ENCODE measurements around the gene PI4K2B. TPM values are rescaled to one million over a fixed set of nuclear protein-coding genes. Genes with fewer than 3 reads are reported as not detected.

The PI4K2B gene
- total RNA-seq, 1 experiment from 2014 or later, result 19.3 TPM

GRCh38 chr4:25301471-25301870 is 67.6 kb downstream of the PI4K2B start:
- BruUV-seq (replicated peaks), result no TSS peak
- intact Hi-C loops (cut with micrococcal nuclease), result no loop called here
- H2AFZ ChIP-seq (ENCODE audit: low read depth, low read length, poor library complexity, severe bottlenecking), result no peak overlapping the region
- RAD21 ChIA-PET (ENCODE audit: low non-redundant PET in 1 of 2, low total read pairs in 2 of 2, uncharacterized antibody in 2 of 2, unreplicated experiment in 2 of 2), result no interaction called here
- peaks cover 9 to 12% of the 10 kb centered on the region in 2 experiments; a peak in 3 of 4 replicates for H3K4me1 ChIP-seq (ENCODE audit: control insufficient read depth in 1 of 2, insufficient read depth in 2 of 2, low read length in 2 of 2)
- TF ChIP-seq SP1 (IDR thresholded peaks at IDR 0.05; ENCODE audit: low read depth) (no peak), EZH2 (IDR thresholded peaks at IDR 0.05) (no peak), CBX3 (IDR thresholded peaks at IDR 0.05; ENCODE audit: low read depth) (no peak), YY1 (IDR thresholded peaks at IDR 0.05; ENCODE audit: extremely low read depth, insufficient replicate concordance, low read depth, low read length) (no peak), SRF (IDR thresholded peaks at IDR 0.05; ENCODE audit: low read depth) (no peak), CTCF (IDR thresholded peaks at IDR 0.05 in 2 of 3, conservative IDR thresholded peaks at IDR 0.05 in 1 of 3; ENCODE audit: borderline replicate concordance in 1 of 3, insufficient read depth in 1 of 3, low read depth in 2 of 3, low read length in 2 of 3) (no peak), ATF3 (IDR thresholded peaks at IDR 0.05) (no peak), ZFX (IDR thresholded peaks at IDR 0.05) (no peak)
- no peak overlapping the region for H3K4me3 ChIP-seq (replicated peaks in 1 of 2; ENCODE audit: low read depth in 1 of 2, low read length in 2 of 2)
- POLR2A ChIA-PET, result no interaction called here
- no peak for ATAC-seq
- CTCF ChIA-PET, result interaction anchor here (3.9 kb wide), 1 partner anchor 11 kb away, joined by 30 read pairs; the partner anchor contains the start of gene ZCCHC4
- H3K9me2 ChIP-seq (ENCODE audit: insufficient read depth), result no peaks in the 10 kb centered on the region
- no peaks in the 10 kb centered on the region for H3K27me3 ChIP-seq (ENCODE audit: insufficient read depth, low read length)
- no peak overlapping the region for H3K27ac ChIP-seq (ENCODE audit: low read depth, low read length)
- H3K9me3 ChIP-seq (ENCODE audit: control insufficient read depth in 1 of 2, insufficient read depth in 1 of 2, low read depth in 1 of 2, low read length in 2 of 2), result no peaks in the 10 kb centered on the region
- H3K9ac ChIP-seq (ENCODE audit: low read length), result no peak overlapping the region
- H3K4me2 ChIP-seq (ENCODE audit: low read length), result no peak overlapping the region
- H3K79me2 ChIP-seq (ENCODE audit: insufficient read depth, low read length), result no peaks in the 10 kb centered on the region
- no peak for DNase-seq (ENCODE audit: low read depth, low spot score)
- no peaks in the 10 kb centered on the region for H3K36me3 ChIP-seq (ENCODE audit: control insufficient read depth in 1 of 2, insufficient read depth in 2 of 2, low read length in 2 of 2)
- no peaks in the 10 kb centered on the region for H4K20me1 ChIP-seq (ENCODE audit: insufficient read depth)

GRCh38 chr4:25302626-25303025 is 68.8 kb downstream of the PI4K2B start:
- no peaks in the 10 kb centered on the region for H3K27me3 ChIP-seq (ENCODE audit: insufficient read depth, low read length)
- no peak overlapping the region for H2AFZ ChIP-seq (ENCODE audit: low read depth, low read length, poor library complexity, severe bottlenecking)
- no peaks in the 10 kb centered on the region for H3K9me2 ChIP-seq (ENCODE audit: insufficient read depth)
- intact Hi-C loops (cut with micrococcal nuclease), result no loop called here
- no peak overlapping the region for H3K4me2 ChIP-seq (ENCODE audit: low read length)
- H3K9me3 ChIP-seq (ENCODE audit: control insufficient read depth in 1 of 2, insufficient read depth in 1 of 2, low read depth in 1 of 2, low read length in 2 of 2), result no peaks in the 10 kb centered on the region
- POLR2A ChIA-PET, result no interaction called here
- BruUV-seq (replicated peaks), result no TSS peak
- no peaks in the 10 kb centered on the region for H4K20me1 ChIP-seq (ENCODE audit: insufficient read depth)
- DNase-seq (ENCODE audit: low read depth, low spot score) (no peak), ATAC-seq (no peak)
- no peak overlapping the region for H3K27ac ChIP-seq (ENCODE audit: low read depth, low read length)
- H3K4me1 ChIP-seq (ENCODE audit: control insufficient read depth in 1 of 2, insufficient read depth in 2 of 2, low read length in 2 of 2), result peaks cover 9 to 12% of the 10 kb centered on the region in 2 experiments; a peak in 3 of 4 replicates
- CTCF ChIA-PET, result no interaction called here
- RAD21 ChIA-PET (ENCODE audit: low non-redundant PET in 1 of 2, low total read pairs in 2 of 2, uncharacterized antibody in 2 of 2, unreplicated experiment in 2 of 2), result no interaction called here
- no peak overlapping the region for H3K9ac ChIP-seq (ENCODE audit: low read length)
- no peaks in the 10 kb centered on the region for H3K79me2 ChIP-seq (ENCODE audit: insufficient read depth, low read length)
- TF ChIP-seq CEBPB (IDR thresholded peaks at IDR 0.05; ENCODE audit: low read depth) (no peak), EZH2phosphoT487 (IDR thresholded peaks at IDR 0.05; ENCODE audit: borderline replicate concordance) (no peak), SRF (IDR thresholded peaks at IDR 0.05; ENCODE audit: low read depth) (no peak), CTCF (IDR thresholded peaks at IDR 0.05 in 2 of 3, conservative IDR thresholded peaks at IDR 0.05 in 1 of 3; ENCODE audit: borderline replicate concordance in 1 of 3, insufficient read depth in 1 of 3, low read depth in 2 of 3, low read length in 2 of 3) (no peak), REST (IDR thresholded peaks at IDR 0.05; ENCODE audit: low read depth) (no peak), EGR1 (IDR thresholded peaks at IDR 0.05; ENCODE audit: low read depth) (no peak), POLR2AphosphoS5 (IDR thresholded peaks at IDR 0.05; ENCODE audit: low read depth, low read length) (no peak)
- H3K4me3 ChIP-seq (replicated peaks in 1 of 2; ENCODE audit: low read depth in 1 of 2, low read length in 2 of 2), result no peak overlapping the region
- no peaks in the 10 kb centered on the region for H3K36me3 ChIP-seq (ENCODE audit: control insufficient read depth in 1 of 2, insufficient read depth in 2 of 2, low read length in 2 of 2)
